Lung (tissue), 12 donors: ENCODE measurements around the gene IER3IP1. TPM values are rescaled to one million over a fixed set of nuclear protein-coding genes. Genes with fewer than 3 reads are reported as not detected.
"Not testable (repeated sequence)": the region's sequence is repeated elsewhere in the genome, so short reads cannot be mapped to it uniquely, and the experiment has no call there.

Experiments used
- ATAC-seq: fragments of 200-7000 bp; cut with Tn5 transposase; one replicate; pipeline ENCODE4 v1.9.1; 2020; ENCODE audit warnings: moderate number of reproducible peaks; ENCODE audit not compliant: insufficient read depth, low FRiP score
- DNase-seq, 3 donors: peaks; one replicate each; pipeline ENCODE4 v3.0.0-alpha.2; 2013 to 2017
- H3K27ac ChIP-seq, 2 donors: one replicate each; pipeline ENCODE4 v1.5.1; 2013; ENCODE audit warnings: mild to moderate bottlenecking in 2 of 2, moderate library complexity in 2 of 2, control low read depth in 1 of 2, inconsistent platforms in 1 of 2, low read depth in 1 of 2, low read length in 1 of 2
- H3K27me3 ChIP-seq, 3 donors: one replicate each; pipeline ENCODE4 v1.5.1; 2013; ENCODE audit warnings: low read length in 2 of 3; ENCODE audit not compliant: control insufficient read depth in 3 of 3, insufficient read depth in 3 of 3
- H3K36me3 ChIP-seq, 4 donors: one replicate each; pipeline ENCODE4 v1.5.1; 2013; ENCODE audit warnings: low read length in 4 of 4, mild to moderate bottlenecking in 1 of 4, moderate library complexity in 1 of 4; ENCODE audit not compliant: control insufficient read depth in 4 of 4, insufficient read depth in 4 of 4
- H3K4me1 ChIP-seq, 5 donors: one replicate each; pipeline ENCODE4 v1.5.1; 2013; ENCODE audit warnings: low read length in 5 of 5, mild to moderate bottlenecking in 2 of 5, moderate library complexity in 1 of 5; ENCODE audit not compliant: control insufficient read depth in 5 of 5, insufficient read depth in 5 of 5
- H3K4me3 ChIP-seq: one replicate; pipeline ENCODE4 v1.5.1; 2013; ENCODE audit warnings: mild to moderate bottlenecking, control low read depth, moderate library complexity
- H3K9ac ChIP-seq, 2 donors: one replicate each; pipeline ENCODE4 v1.5.1; 2013; ENCODE audit warnings: low read length in 2 of 2, control low read depth in 1 of 2; ENCODE audit not compliant: insufficient read depth in 1 of 2
- H3K9me3 ChIP-seq, 4 donors: one replicate each; pipeline ENCODE4 v1.5.1; 2013; ENCODE audit warnings: low read length in 3 of 4, mild to moderate bottlenecking in 1 of 4, moderate library complexity in 1 of 4; ENCODE audit not compliant: control insufficient read depth in 4 of 4, insufficient read depth in 3 of 4
- CTCF ChIP-seq: IDR thresholded peaks from 2 replicates; pipeline ENCODE4 v1.5.1; 2012; ENCODE audit warnings: mild to moderate bottlenecking; ENCODE audit errors: control extremely low read depth, extremely low read depth
- WGBS, 2 donors: extraction: QIAGEN DNeasy Blood & Tissue Kit; methylation state at CpG; one replicate each; pipeline ENCODE4 v1.1.7; 2013; 5-methylcytosine and 5-hydroxymethylcytosine counted together
- polyA plus RNA-seq, 2 donors: library from polyadenylated mRNA; stranded (reverse); fragments of 200-250 nt; gene quantifications; one replicate each; pipeline ENCODE4 v1.2.1, GENCODE V29; 2013
- total RNA-seq, 2 donors: library from RNA; depleted of rRNA in 1 of 2; stranded (reverse); fragments of >200 nt in 1 of 2; gene quantifications; one replicate each; pipeline ENCODE4 v1.2.1, GENCODE V29; 2014 to 2021
- donor health status: control.
- donor health status: control.
- donor health status: Bipolar disorder and iron deficiency.
- donor health status: healthy.
- donor health status: DM: yes; HTN: yes; CAD: no.

Gene IER3IP1
- total and polyA plus RNA-seq, 4 donors: 13.2 to 21.6 (median 17.7) TPM

- Histone ChIP-seq H3K27ac (no peak overlapping the region), H3K9ac (no peak overlapping the region), H3K36me3 (no peaks in the 10 kb centered on the region), H3K4me3 (no peak overlapping the region), H3K4me1 (peaks cover 0 to 7% (median 0%) of the 10 kb centered on the region in 5 donors), H3K27me3 (no peaks in the 10 kb centered on the region), H3K9me3 (no peaks in the 10 kb centered on the region)
- no peak for DNase-seq
- no peak for ATAC-seq
- TF ChIP-seq CTCF: no peak
- WGBS, 2 donors: 86 to 92% methylated on average over 2 of the region's 2 CpGs
Observed at GRCh38 chr18:47166294-47166693, 9.9 kb downstream of the IER3IP1 start.

- TF ChIP-seq CTCF: no peak
- Histone ChIP-seq H3K9me3 (no peaks in the 10 kb centered on the region), H3K4me1 (peaks cover 0 to 5% (median 0%) of the 10 kb centered on the region in 5 donors), H3K27me3 (no peaks in the 10 kb centered on the region), H3K27ac (no peak overlapping the region), H3K36me3 (no peaks in the 10 kb centered on the region), H3K9ac (no peak overlapping the region), H3K4me3 (no peak overlapping the region)
- no peak for ATAC-seq
- no peak for DNase-seq
- WGBS, 2 donors: 82 to 93% methylated on average over 5 of the region's 5 CpGs
Observed at GRCh38 chr18:47163241-47163640, 12.9 kb downstream of the IER3IP1 start.

- no peak overlapping the region for H3K4me3 ChIP-seq
- no peak overlapping the region for H3K9ac ChIP-seq
- ATAC-seq (no peak), DNase-seq (no peak)
- TF ChIP-seq CTCF: no peak
- H3K27me3 ChIP-seq: no peaks in the 10 kb centered on the region
- no peaks in the 10 kb centered on the region for H3K9me3 ChIP-seq
- WGBS, 2 donors: 94% methylated on average over 5 of the region's 5 CpGs
- H3K36me3 ChIP-seq: peaks cover 0 to 1% (median 0%) of the 10 kb centered on the region in 4 donors
- H3K4me1 ChIP-seq: no peaks in the 10 kb centered on the region
- H3K27ac ChIP-seq: no peak overlapping the region
Observed at GRCh38 chr18:47160256-47160655, 15.9 kb downstream of the IER3IP1 start.

GRCh38 chr18:47158404-47158803 lies 17.8 kb downstream of the IER3IP1 start:
- not testable (repeated sequence) for H3K9me3 ChIP-seq, DNase-seq, H3K27me3 ChIP-seq, H3K4me1 ChIP-seq, H3K4me3 ChIP-seq, H3K27ac ChIP-seq, ATAC-seq, H3K9ac ChIP-seq
- 95 to 97% methylated on average over 16 of the region's 16 CpGs for WGBS, 2 donors
- H3K36me3 ChIP-seq: peaks cover 0 to 13% (median 3%) of the 10 kb centered on the region in 4 donors
